ENCODE measurements around the gene LENG1. TPM values are rescaled to one million over a fixed set of nuclear protein-coding genes. Genes with fewer than 3 reads are reported as not detected.

The LENG1 gene
- total and polyA plus RNA-seq, 9 of the 15 experiments (the other 6 are each of a cell fraction or from before 2014, with no cell fraction given): 0.30 to 10.5 (median 4.7) TPM

DNA sequence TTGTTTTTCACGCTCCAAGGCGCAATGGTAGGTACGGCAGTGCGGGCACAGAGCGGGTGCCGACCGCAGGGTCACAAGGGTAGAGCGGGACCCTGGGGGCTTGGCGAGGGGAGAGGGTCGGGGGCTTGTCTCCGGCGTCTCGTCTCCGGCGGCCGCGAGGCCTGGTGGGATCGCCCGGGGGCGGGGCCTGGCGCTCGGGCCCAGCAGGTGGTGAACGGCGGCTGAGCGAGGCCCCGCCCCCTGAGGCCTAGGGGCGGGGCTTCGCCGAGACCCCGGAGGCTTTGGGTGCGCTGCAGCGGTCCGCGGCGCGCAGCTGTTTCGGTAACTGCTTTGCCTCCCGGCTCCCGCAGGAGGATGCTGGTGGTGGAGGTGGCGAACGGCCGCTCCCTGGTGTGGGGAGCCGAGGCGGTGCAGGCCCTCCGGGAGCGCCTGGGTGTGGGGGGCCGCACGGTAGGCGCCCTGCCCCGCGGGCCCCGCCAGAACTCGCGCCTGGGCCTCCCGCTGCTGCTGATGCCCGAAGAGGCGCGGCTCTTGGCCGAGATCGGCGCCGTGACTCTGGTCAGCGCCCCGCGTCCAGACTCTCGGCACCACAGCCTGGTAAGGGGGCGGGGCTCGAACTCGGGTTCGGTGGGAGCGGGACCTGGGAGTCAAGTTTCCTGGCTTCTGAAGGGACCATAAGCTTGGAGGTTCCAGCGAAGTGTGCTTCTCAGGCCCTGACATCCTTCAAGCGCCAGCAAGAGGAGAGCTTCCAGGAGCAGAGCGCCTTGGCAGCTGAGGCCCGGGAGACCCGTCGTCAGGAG lies 31.7 kb upstream of the LENG1 start, which contains the start of gene TSEN34 (continued):
- TF ChIP-seq, protein P1, sequence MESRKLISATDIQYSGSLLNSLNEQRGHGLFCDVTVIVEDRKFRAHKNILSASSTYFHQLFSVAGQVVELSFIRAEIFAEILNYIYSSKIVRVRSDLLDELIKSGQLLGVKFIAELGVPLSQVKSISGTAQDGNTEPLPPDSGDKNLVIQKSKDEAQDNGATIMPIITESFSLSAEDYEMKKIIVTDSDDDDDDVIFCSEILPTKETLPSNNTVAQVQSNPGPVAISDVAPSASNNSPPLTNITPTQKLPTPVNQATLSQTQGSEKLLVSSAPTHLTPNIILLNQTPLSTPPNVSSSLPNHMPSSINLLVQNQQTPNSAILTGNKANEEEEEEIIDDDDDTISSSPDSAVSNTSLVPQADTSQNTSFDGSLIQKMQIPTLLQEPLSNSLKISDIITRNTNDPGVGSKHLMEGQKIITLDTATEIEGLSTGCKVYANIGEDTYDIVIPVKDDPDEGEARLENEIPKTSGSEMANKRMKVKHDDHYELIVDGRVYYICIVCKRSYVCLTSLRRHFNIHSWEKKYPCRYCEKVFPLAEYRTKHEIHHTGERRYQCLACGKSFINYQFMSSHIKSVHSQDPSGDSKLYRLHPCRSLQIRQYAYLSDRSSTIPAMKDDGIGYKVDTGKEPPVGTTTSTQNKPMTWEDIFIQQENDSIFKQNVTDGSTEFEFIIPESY (CRISPR knock-in tag; IDR thresholded peaks at IDR 0.05): no peak; the same call in 1 of the 2 replicates
- no peak for TF ChIP-seq NCOA2 (IDR thresholded peaks at IDR 0.05; ENCODE audit: partially characterized antibody in 2 of 2)
- TF ChIP-seq MEF2A (IDR thresholded peaks at IDR 0.05; ENCODE audit: control insufficient read depth, low read depth, low read length): no peak
- TF ChIP-seq, protein P2, sequence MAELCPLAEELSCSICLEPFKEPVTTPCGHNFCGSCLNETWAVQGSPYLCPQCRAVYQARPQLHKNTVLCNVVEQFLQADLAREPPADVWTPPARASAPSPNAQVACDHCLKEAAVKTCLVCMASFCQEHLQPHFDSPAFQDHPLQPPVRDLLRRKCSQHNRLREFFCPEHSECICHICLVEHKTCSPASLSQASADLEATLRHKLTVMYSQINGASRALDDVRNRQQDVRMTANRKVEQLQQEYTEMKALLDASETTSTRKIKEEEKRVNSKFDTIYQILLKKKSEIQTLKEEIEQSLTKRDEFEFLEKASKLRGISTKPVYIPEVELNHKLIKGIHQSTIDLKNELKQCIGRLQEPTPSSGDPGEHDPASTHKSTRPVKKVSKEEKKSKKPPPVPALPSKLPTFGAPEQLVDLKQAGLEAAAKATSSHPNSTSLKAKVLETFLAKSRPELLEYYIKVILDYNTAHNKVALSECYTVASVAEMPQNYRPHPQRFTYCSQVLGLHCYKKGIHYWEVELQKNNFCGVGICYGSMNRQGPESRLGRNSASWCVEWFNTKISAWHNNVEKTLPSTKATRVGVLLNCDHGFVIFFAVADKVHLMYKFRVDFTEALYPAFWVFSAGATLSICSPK (IDR thresholded peaks at IDR 0.05; ENCODE audit: borderline replicate concordance): no peak
- TF ChIP-seq ERF (CRISPR knock-in tag; IDR thresholded peaks at IDR 0.05): 0 out of 2 replicates have a peak, but pooled peaks have one; percentile 39
- TF ChIP-seq ETV5 (CRISPR knock-in tag; IDR thresholded peaks at IDR 0.05; ENCODE audit: low read depth): no peak
- TF ChIP-seq PHF20 (IDR thresholded peaks at IDR 0.05; ENCODE audit: partially characterized antibody): peak; percentile 47
- 0 out of 2 replicates have a peak, but pooled peaks have one; percentile 10 for TF ChIP-seq ESRRA (IDR thresholded peaks at IDR 0.05; ENCODE audit: borderline replicate concordance, low read depth)
- TF ChIP-seq ZNF184 (CRISPR knock-in tag; IDR thresholded peaks at IDR 0.05): no peak
- TF ChIP-seq SUPT5H (IDR thresholded peaks at IDR 0.05): peak; percentile 52; the same call in 1 of the 2 replicates
- no peak for TF ChIP-seq NUFIP1 (IDR thresholded peaks at IDR 0.05; ENCODE audit: partially characterized antibody)
- peak; percentile 59 to 82; a peak in 2 of 4 replicates for TF ChIP-seq SIN3A (IDR thresholded peaks at IDR 0.05; ENCODE audit: borderline replicate concordance in 2 of 2, control insufficient read depth in 1 of 2, low read depth in 2 of 2, low read length in 2 of 2)
- peak in 1 of 2 experiments; percentile 79; a peak in 1 of 4 replicates for TF ChIP-seq NONO (IDR thresholded peaks at IDR 0.05; ENCODE audit: low read depth in 2 of 2, low read length in 1 of 2)
- TF ChIP-seq SIN3B (IDR thresholded peaks at IDR 0.05; ENCODE audit: low read depth): no peak
- peak; percentile 77; the same call in 1 of the 2 replicates for TF ChIP-seq PHF8 (IDR thresholded peaks at IDR 0.05; ENCODE audit: borderline replicate concordance, low read length)
- TF ChIP-seq MYBL2 (IDR thresholded peaks at IDR 0.05; ENCODE audit: low read depth): no peak
- no peak for TF ChIP-seq MYBL2 (CRISPR knock-in tag; IDR thresholded peaks at IDR 0.05; ENCODE audit: borderline replicate concordance)
- no peak for TF ChIP-seq MAFG (tag; conservative IDR thresholded peaks at IDR 0.05)
- TF ChIP-seq, protein P3, sequence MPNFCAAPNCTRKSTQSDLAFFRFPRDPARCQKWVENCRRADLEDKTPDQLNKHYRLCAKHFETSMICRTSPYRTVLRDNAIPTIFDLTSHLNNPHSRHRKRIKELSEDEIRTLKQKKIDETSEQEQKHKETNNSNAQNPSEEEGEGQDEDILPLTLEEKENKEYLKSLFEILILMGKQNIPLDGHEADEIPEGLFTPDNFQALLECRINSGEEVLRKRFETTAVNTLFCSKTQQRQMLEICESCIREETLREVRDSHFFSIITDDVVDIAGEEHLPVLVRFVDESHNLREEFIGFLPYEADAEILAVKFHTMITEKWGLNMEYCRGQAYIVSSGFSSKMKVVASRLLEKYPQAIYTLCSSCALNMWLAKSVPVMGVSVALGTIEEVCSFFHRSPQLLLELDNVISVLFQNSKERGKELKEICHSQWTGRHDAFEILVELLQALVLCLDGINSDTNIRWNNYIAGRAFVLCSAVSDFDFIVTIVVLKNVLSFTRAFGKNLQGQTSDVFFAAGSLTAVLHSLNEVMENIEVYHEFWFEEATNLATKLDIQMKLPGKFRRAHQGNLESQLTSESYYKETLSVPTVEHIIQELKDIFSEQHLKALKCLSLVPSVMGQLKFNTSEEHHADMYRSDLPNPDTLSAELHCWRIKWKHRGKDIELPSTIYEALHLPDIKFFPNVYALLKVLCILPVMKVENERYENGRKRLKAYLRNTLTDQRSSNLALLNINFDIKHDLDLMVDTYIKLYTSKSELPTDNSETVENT (CRISPR knock-in tag; IDR thresholded peaks at IDR 0.05): peak; percentile 41; the same call in 1 of the 2 replicates
- TF ChIP-seq MYC (IDR thresholded peaks at IDR 0.05; ENCODE audit: low read depth, low read length): peak; percentile 28; the same call in 1 of the 2 replicates
- no peak for TF ChIP-seq MYC (CRISPR knock-in tag; IDR thresholded peaks at IDR 0.05; ENCODE audit: borderline replicate concordance, low read depth)

Measured in K562 (cell line).